Activated naive CD4-positive, alpha-beta T cell treated with anti-CD3 and anti-CD28 coated beads for 36 hours (primary cell): ENCODE data around the gene NDST1. TPM values are rescaled to one million over a fixed set of nuclear protein-coding genes. Genes with fewer than 3 reads are reported as not detected.

Experiments used
- CTCF ChIA-PET: fragments of 350-600 bp; sonication (Branson Sonifier 250); formaldehyde crosslinking; loops from one replicate; lab custom pipeline; 2021; ENCODE audit warnings: antibody characterized with exemption; lab: Charles Lee
- DNase-seq: peaks from one replicate; pipeline ENCODE4 v3.0.0-alpha.2; 2020
- H3K27ac Mint-ChIP-seq: one replicate; pipeline ENCODE4 v1.8.0; 2021; ENCODE audit warnings: mild to moderate bottlenecking, mixed read lengths
- H3K27me3 Mint-ChIP-seq: one replicate; pipeline ENCODE4 v1.8.0; 2021; ENCODE audit warnings: low read depth, mixed read lengths
- H3K36me3 Mint-ChIP-seq: one replicate; pipeline ENCODE4 v1.8.0; 2021; ENCODE audit warnings: low read depth, mixed read lengths
- H3K4me1 Mint-ChIP-seq: one replicate; pipeline ENCODE4 v1.8.0; 2021; ENCODE audit warnings: low read depth, mixed read lengths
- H3K4me3 Mint-ChIP-seq: one replicate; pipeline ENCODE4 v1.8.0; 2021; ENCODE audit warnings: mild to moderate bottlenecking, moderate library complexity, mixed read lengths
- H3K9me3 Mint-ChIP-seq: one replicate; pipeline ENCODE4 v1.8.0; 2021; ENCODE audit warnings: mixed read lengths
- intact Hi-C: fragments of 100-400 bp; cut with micrococcal nuclease; formaldehyde crosslinking; loops from one replicate; pipeline ENCODE4 v1.15.1; 2023
- total RNA-seq, 2 experiments: library from RNA; stranded (reverse); gene quantifications; one replicate each; pipeline ENCODE4 v1.2.3, GENCODE V29; 2021

NDST1 gene
- total RNA-seq, 2 experiments from 2014 or later = 2.4 to 3.3 TPM

DNA sequence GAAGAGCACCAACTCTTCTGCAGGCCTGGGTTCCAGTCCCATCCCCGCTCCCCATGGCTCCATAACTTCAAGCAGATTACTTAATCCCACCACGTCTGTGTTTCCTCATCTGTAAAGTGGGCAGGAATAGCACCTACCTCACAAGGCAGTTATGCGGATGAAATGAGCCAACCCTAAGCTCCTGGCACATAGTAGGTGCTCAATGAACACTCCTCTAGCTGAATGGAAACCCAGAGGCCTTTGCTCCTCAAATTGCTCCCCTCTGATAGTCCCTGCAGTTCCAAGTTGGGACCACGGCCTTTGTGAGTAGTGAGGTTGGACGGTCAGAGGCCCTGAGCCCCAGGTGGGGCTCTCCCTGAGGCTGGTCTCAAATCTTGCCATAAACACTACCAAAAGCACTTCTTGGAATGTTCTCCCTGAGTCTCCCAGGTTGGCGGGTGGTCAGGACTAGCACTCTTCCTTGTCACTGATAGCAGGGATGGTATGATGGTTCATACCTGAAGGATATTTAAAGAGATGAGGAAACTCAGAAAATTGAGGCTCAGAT lies 97.0 kb downstream of the NDST1 start:
- DNase-seq = no peak
- intact Hi-C loops = no loop called here
- no peak overlapping the region for H3K4me3 Mint-ChIP-seq
- no peaks in the 10 kb centered on the region for H3K9me3 Mint-ChIP-seq
- CTCF ChIA-PET = interaction anchor here (1.7 kb wide), 1 partner anchor 61 kb away, joined by 4 read pairs; no protein-coding TSS in a partner anchor
- H3K27me3 Mint-ChIP-seq = no peaks in the 10 kb centered on the region
- H3K4me1 Mint-ChIP-seq = no peaks in the 10 kb centered on the region
- no peaks in the 10 kb centered on the region for H3K36me3 Mint-ChIP-seq
- H3K27ac Mint-ChIP-seq = no peak overlapping the region

GRCh38 chr5:150605546-150605945 lies 97.6 kb downstream of the NDST1 start:
- Mint-ChIP-seq H3K36me3 (no peaks in the 10 kb centered on the region), H3K4me1 (no peaks in the 10 kb centered on the region), H3K27ac (no peak overlapping the region), H3K27me3 (no peaks in the 10 kb centered on the region), H3K4me3 (no peak overlapping the region), H3K9me3 (no peaks in the 10 kb centered on the region)
- intact Hi-C loops = no loop called here
- no peak for DNase-seq
- CTCF ChIA-PET = interaction anchor here (1.7 kb wide), 1 partner anchor 61 kb away, joined by 4 read pairs; no protein-coding TSS in a partner anchor

- Mint-ChIP-seq H3K4me1 (no peaks in the 10 kb centered on the region), H3K4me3 (no peak overlapping the region), H3K27me3 (no peaks in the 10 kb centered on the region), H3K9me3 (no peaks in the 10 kb centered on the region), H3K36me3 (no peaks in the 10 kb centered on the region), H3K27ac (no peak overlapping the region)
- intact Hi-C loops = no loop called here
- CTCF ChIA-PET = no interaction called here
- no peak for DNase-seq
Measured at GRCh38 chr5:150606476-150606875, 98.5 kb downstream of the NDST1 start.

- Mint-ChIP-seq H3K27ac (no peak overlapping the region), H3K4me3 (no peak overlapping the region), H3K36me3 (no peaks in the 10 kb centered on the region), H3K27me3 (no peaks in the 10 kb centered on the region), H3K4me1 (no peaks in the 10 kb centered on the region), H3K9me3 (no peaks in the 10 kb centered on the region)
- intact Hi-C loops = no loop called here
- CTCF ChIA-PET = interaction anchor here (0.7 kb wide), 1 partner anchor 174 kb away, joined by 3 read pairs; no protein-coding TSS in a partner anchor
- no peak for DNase-seq
Measured at GRCh38 chr5:150607105-150607504, 99.2 kb downstream of the NDST1 start.

Other genes with a start within 250 kb of the NDST1 start
- not detected for gene CAMK2A, start 218.4 kb upstream of the NDST1 start, total RNA-seq
- not detected for gene ARSI, start 205.2 kb upstream of the NDST1 start, total RNA-seq
- 100 to 1,000 TPM; 114 to 115 TPM for gene TCOF1, start 150.4 kb upstream of the NDST1 start, total RNA-seq
- gene CD74, start 95.2 kb upstream of the NDST1 start, total RNA-seq = 100 to 1,000 TPM; 312 to 316 TPM
- gene RPS14, start 58.4 kb upstream of the NDST1 start, total RNA-seq = 1,000 to 10,000 TPM; 4,594 to 4,738 TPM
- under 1 TPM; 0.14 to 0.17 TPM for gene SYNPO, start 132.5 kb downstream of the NDST1 start, total RNA-seq
- under 1 TPM; 0.17 to 0.49 TPM for gene MYOZ3, start 153.1 kb downstream of the NDST1 start, total RNA-seq
- gene RBM22, start 192.9 kb downstream of the NDST1 start, total RNA-seq = 10 to 100 TPM; 86.2 to 88.2 TPM